GM12865 (cell line): ENCODE results near the gene SPEN.

Experiments
- DNase-seq: peaks from one replicate; pipeline ENCODE4 v3.0.0; 2010; ENCODE audit warnings: low read depth
- H3K4me3 ChIP-seq: 2 replicates; pipeline ENCODE4 v1.5.1; 2011; ENCODE audit warnings: mild to moderate bottlenecking, low read depth, low read length, control low read depth
- TF ChIP-seq, protein P1 (sequence below): IDR thresholded peaks from 2 replicates; pipeline ENCODE4 v1.5.1; 2011; ENCODE audit warnings: low read length, control low read depth, low read depth, inconsistent platforms; ENCODE audit not compliant: insufficient read depth; ENCODE audit errors: missing control alignments

SPEN gene

DNA sequence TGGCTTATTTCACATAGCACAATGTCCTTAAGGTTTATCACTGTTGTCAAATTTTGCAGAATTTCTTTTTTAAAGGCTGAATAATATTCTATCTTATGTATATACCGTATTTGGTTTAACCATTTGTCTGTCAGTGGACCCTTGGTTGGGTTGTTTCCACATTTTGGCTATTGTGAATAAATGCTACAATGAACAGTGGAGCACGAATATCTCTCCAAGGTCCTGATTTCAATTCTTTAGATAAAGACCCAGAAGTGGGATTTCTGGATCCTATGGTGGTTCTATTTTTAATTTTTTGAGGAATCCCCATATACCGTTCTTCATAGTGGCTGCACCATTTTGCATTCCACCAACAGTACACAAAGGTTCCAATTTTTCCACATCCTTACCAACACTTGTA, 134.2 kb downstream of the SPEN start:
- DNase-seq, result no peak
- TF ChIP-seq, protein P1, sequence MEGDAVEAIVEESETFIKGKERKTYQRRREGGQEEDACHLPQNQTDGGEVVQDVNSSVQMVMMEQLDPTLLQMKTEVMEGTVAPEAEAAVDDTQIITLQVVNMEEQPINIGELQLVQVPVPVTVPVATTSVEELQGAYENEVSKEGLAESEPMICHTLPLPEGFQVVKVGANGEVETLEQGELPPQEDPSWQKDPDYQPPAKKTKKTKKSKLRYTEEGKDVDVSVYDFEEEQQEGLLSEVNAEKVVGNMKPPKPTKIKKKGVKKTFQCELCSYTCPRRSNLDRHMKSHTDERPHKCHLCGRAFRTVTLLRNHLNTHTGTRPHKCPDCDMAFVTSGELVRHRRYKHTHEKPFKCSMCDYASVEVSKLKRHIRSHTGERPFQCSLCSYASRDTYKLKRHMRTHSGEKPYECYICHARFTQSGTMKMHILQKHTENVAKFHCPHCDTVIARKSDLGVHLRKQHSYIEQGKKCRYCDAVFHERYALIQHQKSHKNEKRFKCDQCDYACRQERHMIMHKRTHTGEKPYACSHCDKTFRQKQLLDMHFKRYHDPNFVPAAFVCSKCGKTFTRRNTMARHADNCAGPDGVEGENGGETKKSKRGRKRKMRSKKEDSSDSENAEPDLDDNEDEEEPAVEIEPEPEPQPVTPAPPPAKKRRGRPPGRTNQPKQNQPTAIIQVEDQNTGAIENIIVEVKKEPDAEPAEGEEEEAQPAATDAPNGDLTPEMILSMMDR, result no peak
- no peak overlapping the region for H3K4me3 ChIP-seq

DNA sequence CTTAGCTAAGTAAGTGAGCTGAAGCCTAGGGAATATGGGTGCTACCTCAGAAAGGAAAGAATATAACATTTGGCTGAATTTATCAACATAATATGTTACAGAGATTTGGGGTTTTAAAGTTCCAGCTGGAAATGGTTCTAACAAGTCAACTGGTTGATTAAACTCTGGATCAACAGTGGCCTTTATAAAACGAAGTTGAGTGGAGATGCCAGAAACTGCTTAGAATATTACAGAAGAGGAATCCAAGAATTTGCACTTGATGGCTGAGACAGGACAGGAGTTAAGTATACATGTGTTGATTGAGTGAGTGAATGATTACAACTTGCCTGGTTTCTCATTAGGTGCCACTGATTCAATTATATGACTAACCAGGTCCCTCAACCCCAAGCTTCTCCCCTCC, 135.8 kb downstream of the SPEN start:
- TF ChIP-seq, protein P1, result no peak
- DNase-seq, result no peak
- H3K4me3 ChIP-seq, result no peak overlapping the region

DNA sequence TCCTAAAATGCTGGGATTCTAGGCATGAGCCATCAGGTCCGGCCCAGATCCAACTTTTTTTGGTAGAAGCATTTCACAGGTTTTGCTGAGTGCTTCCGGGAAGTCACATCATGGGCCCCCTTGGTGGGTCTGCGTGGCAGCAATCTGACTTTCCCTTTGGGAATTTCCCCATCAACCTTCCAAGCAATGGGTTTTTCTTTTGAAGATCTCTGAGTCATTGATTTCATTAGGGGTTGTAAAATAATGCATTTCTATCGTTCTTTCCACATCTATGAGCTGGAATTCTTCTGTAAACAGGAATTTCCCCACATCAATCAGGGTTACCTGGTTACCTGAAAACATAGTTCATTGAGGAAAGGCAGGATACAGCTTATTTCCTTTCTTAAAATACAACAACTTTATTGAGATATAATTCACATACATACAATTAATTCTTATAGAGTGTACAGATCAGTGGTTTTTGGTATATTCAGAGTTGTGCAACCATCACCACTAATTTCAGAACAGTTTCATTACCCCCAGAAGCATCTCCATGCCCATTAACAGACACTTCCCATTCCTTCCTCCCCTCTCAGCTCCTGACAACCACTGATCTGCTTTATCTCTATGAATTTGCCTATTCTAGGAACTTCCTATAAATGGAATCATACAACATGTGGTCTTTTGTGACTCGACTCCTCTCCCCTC, 138.2 kb downstream of the SPEN start:
- DNase-seq, result no peak
- TF ChIP-seq, protein P1, result no peak
- no peak overlapping the region for H3K4me3 ChIP-seq

DNA sequence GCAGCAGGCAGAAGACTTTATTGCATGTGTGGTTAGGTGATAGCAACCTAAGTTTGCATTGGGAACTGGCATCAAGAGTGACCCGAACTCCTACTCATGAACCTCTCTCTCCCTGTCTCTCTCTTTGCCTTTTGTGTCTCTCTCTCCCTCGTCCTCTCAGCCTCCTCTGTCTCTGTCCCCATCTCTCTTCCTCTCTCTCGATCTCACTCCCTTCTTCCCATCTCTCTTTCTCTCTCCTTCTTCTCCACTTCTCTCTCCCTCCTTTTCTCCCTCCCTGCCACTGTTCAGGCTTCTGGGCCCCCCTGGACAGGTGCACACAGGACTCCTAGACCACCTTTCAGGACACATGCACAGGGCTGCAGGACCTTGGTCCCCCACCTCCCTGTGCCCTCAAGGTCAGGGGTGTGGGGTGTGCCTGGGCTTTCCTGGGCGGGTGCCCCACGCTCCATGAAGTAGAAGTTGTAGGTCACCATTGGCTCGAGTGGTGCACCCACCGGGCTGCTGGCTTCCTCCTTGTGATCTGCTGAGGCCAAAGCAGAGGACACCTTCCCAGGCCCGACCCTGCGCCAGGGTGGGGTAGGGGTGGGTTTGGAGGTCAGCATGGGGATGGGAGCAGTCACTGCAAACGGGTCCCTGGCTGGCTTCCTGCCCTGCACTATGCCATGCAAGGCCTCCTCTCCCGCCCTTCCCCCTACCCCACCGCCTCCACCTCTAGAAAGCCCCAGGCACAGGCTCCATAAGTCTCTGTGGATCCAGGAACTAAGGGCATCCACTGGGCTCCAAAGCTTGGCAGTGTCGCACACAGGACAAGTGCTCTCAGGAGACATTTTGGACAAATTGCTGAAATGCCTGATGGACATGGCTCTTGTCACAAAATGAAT, 141.6 kb downstream of the SPEN start:
- H3K4me3 ChIP-seq, result no peak overlapping the region
- TF ChIP-seq, protein P1, result no peak
- no peak for DNase-seq

DNA sequence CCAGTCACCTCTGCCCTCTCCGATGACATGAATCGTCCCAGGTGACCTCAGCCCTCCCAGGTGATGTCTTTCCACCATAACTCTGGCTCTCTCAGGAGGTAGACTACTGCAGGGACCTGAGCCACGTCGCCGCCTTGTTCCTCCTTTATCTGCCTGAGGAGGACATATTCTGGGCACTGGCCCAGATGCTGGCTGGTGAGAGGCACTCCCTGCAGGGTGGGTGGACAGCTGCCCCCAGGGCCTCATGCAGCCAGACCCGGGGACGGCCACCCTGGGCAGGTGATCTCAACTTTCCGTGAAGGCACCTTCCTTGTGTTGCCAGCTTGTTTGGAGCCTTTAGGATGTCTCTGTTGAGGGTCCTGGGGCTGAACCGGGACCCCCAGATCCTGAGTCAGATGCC, 142.3 kb downstream of the SPEN start:
- TF ChIP-seq, protein P1, result no peak
- H3K4me3 ChIP-seq, result no peak overlapping the region
- no peak for DNase-seq
